Measurements from ENCODE around the gene SPACDR.
"Not testable (repeated sequence)": the region's sequence is repeated elsewhere in the genome, so short reads cannot be mapped to it uniquely, and the experiment has no call there.

SPACDR gene

GRCh38 chr7:100465299-100465698 is 1.2 kb upstream of the SPACDR start:
- no peak for DNase-seq

- DNase-seq: no peak
Observed at GRCh38 chr7:100464791-100465190, 731 bp upstream of the SPACDR start.

- DNase-seq: no peak
Observed at GRCh38 chr7:100457033-100457432, 7.0 kb downstream of the SPACDR start.

- DNase-seq: no peak
Observed at GRCh38 chr7:100456562-100456961, 7.5 kb downstream of the SPACDR start.

- no peak for DNase-seq
Observed at GRCh38 chr7:100455206-100455605, 8.9 kb downstream of the SPACDR start.

DNA sequence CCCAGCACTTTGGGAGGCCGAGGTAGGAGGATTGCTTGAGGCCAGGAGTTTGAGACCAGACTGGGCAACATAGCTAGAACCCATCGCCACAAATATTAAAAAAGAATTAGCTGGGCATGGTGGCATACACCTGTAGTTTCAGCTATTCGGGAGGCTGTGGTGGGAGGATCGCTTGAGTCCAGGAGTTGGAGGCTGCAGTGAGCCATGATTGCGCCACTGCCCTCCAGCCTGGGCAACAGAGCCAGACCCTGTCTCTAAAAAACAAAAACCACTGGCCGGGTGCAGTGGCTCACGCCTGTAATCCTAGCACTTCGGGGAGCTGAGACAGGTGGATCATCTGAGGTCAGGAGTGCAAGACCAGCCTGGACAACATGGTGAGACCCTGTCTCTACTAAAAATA is 10.2 kb downstream of the SPACDR start:
- DNase-seq: not testable (repeated sequence)

DNA sequence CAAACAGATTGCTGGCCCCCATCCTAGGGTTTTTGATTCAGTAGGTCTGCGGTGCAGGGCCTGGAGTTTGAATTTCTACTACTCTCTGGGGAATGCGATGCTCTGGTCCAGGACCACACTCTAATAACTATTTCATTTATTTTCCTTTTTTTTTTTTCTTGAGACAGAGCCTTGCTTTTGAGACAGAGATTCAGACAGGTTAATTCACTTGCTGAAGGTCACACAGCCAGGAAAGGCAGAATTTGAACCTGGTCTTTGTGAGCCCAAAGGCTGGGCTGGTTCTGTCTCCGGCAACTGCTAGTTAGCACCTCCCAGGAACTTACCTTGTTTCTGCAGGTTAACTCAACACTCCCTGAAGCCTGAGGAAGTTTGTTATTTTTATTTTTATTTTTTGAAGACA is 11.5 kb downstream of the SPACDR start:
- no peak for DNase-seq

DNA sequence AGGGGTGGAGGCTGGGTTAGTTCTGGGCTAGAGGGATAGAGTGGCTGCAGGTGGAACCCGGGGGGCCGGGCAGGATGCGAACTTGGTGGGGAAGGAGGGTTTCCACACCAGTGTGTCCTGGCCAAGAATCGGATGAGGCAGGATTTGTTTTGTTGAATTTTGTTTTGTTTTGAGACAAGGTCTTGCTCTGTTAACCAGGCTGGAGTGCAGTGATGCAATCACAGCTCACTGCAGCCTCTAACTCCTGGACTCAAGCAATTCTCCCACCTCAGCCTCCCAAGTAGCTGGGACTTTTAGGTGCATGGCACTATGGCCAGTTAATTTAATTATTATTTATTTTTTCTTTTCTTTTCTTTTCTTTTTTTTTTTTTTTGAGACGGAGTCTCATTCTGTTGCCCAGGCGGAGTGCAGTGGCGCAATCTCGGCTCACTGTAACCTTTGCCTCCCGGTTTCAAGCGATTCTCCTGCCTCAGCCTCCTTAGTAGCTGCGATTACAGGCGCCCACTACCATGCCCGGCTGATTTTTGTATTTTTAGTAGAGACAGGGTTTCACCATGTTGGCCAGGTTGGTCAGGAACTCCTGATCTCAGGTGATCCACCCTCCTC is 14.8 kb downstream of the SPACDR start:
- DNase-seq: no peak

GRCh38 chr7:100447363-100447762 is 16.7 kb downstream of the SPACDR start:
- DNase-seq: not testable (repeated sequence)

DNA sequence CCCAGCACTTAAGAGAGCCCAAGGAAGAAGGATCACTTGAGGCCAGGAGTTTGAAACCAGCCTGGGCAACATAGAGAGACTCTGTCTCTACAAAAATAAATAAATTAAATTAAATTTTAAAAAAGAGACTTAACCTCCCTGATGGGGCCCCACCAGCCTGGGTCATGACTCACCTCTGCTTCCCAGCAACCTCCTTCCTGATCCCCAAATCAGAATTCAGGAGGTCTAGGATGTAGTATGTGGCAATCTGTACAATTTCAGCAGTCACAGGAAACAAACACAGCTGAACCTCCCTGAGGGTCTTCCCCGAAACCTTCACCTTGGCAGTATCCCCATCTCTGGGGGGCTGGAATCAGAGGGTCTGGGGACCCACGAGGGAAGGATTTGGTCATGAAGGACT is 18.0 kb downstream of the SPACDR start:
- DNase-seq: no peak

- peak in 1 of 2 donors; percentile 49 for DNase-seq
Observed at GRCh38 chr7:100444311-100445278, 19.5 kb downstream of the SPACDR start.

DNA sequence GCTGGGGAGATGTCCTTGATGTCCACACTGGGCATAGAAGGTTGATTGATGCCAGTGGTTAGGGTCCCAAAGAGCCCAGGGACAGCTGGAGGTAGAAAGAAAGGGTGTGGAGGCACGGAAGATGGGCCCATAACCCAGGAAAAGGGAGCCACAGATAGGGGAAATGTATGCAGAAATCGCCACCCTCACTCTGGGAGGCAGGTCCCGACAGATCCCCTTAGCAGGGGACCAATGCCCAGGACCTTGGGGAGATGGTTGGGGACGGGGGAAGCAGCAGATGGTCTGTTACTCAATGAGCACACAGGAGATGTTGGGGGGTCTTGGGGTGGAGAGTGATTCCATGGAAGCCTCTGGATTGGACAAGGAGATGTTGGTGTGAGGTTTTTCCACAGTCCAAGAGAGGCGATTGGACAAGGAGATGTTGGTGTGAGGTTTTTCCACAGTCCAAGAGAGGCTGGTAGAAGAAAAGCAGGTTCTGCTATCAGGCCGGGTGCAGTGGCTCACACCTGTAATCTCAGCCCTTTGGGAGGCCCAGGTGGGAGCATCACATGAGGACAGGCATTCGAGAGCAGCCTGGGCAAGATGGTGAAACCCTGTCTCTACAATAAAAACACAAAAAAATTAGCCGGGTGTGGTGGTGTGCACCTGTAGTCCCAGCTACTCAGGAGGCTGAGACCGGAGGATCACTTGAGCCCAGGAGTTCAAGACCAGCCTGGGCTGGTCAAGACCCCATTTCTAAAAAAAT is 20.8 kb downstream of the SPACDR start:
- no peak for DNase-seq

GRCh38 chr7:100441641-100442535 is 22.2 kb downstream of the SPACDR start:
- no peak for DNase-seq

DNA sequence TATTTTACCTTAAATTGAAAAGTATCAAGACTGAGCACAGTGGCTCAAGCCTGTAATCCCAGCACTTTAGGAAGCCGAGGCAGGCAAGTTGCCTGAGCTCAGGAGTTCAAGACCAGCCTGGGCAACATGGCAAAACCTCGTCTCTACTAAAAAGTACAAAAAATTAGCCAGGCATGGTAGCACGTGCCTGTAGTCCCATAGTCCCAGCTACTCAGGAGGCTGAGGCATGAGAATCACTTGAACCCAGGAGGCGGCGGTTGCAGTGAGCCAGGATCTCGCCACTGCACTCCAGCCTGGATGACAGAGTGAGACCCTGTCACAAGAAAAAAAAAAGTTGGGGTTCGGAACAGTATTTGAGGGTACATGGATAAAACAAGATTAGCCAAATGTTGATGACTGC is 24.8 kb downstream of the SPACDR start:
- DNase-seq: not testable (repeated sequence)

DNA sequence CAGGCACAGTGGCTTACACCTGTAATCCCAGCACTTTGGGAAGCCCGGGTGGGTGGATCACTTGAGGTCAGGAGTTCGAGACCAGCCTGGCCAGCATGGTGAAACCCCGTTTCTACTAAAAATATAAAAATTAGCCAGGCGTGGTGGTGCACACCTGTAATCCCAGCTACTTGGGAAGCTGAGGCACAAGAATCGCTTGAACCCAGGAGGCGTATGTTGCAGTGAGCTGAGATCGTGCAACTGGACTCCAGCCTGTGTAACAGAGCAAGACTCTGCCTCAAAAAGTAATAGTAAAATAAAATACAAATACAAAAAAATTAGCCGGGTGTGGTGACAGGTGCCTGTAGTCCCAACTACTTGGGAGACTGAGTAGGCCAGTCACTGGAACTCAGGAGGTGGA is 25.3 kb downstream of the SPACDR start:
- not testable (repeated sequence) for DNase-seq

GRCh38 chr7:100438172-100438571 is 25.9 kb downstream of the SPACDR start:
- no peak for DNase-seq

- no peak for DNase-seq
Observed at GRCh38 chr7:100437150-100438100, 26.6 kb downstream of the SPACDR start.

DNA sequence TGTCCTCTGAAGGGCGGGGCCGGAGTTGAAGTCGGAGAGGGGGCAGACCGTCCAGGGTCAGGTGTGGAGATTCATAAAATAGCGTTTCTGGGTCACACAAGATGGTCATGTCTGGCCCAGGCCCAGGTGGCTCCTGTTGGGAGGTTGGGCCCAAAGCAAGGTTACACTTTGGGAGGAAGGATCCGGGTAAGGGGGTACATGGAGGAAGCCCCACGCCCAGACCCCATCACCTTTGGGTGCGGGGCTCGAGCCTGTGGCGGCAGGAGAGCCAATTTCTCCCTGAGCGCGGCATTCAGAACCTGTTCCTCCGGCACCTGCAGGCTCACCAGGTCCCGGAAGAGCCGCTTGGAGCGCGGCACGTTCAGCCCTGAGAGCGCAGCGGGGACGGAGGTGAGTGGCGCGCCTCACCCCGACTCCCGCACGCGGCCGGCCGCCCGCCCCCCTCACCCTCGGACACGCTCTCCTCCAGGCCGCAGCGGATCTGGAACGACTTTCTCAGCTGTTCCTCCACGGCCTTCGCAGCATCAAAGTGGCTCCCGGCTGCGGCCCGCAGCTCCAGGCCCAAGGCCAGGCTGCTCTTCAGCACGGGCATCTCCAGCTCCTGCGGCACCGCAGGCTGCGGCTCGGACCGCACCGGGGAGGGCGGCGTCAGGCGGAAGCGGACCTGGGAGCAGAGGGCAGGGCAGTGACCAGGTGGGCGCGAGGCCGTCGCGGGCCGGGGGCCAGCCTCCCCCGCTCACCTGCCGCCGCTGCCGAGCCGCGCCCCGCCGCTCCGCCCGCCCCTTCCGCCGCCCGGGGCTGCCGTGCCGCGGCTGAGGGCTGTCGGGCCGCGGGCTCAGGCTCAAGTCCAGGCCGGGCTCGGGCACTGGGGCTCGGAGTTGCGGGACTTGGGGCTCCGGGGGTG is 28.4 kb downstream of the SPACDR start:
- peak; percentile 44 to 57 for DNase-seq

DNA sequence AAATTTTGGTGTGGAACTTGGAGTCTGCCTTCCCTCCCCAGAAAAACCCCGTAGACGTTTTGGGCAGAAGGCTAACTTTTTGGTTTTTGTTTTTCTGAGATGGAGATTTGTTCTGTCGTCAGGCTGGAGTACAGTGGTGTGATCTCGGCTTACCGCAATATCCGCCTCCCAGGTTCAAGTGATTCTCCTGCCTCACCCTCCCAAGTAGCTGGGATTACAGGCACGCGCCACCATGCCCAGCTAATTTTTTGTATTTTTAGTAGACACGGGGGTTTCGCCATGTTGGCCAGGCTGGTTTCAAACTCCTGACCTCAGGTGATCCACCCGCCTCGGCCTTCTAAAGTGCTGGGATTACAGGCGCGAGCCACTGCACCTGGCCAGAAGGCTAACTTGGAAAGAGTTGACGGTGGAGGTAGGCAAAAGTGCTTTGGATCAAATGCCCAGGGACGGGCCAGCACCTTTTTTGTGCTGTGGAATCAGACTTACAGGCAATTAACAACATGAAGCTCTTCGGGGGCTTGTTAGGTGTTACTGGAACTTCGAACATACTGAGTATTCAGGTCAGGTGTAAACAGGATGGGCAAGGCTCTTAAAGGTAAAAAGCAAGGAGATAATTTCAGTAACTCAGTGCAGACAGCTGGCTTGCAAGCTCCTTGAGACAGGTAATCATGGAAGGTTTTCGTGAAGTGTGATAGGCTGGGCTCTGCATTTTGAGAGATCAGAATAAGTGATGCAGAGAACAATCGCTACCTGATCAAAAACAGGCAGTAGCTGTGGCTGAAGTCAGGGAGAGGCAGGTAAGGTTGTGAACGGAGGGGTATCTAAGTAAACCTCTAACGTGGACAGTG is 29.5 kb downstream of the SPACDR start:
- DNase-seq: peak in 1 of 2 donors; percentile 23

Data from CD4-positive, alpha-beta T cell treated with Interleukin-4 for 1 hour (primary cell).